H1 (cell line): Measurements from ENCODE around the gene RNF114. TPM values are rescaled to one million over a fixed set of nuclear protein-coding genes. Genes with fewer than 3 reads are reported as not detected.

Source experiments
- CTCF ChIA-PET: fragments of 300-600 bp; sonication (Branson Sonifier 250); formaldehyde crosslinking; loops from one replicate; lab custom pipeline; 2021; ENCODE audit not compliant: partially characterized antibody; lab: Charles Lee
- POLR2A ChIA-PET: fragments of 300-600 bp; sonication (Branson Sonifier 250); formaldehyde crosslinking; loops from one replicate; lab custom pipeline; 2021; ENCODE audit warnings: inconsistent platforms; ENCODE audit not compliant: partially characterized antibody; lab: Charles Lee
- DNase-seq, 2 experiments: peaks; one replicate each; pipeline versions ENCODE4 v3.0.0 to v3.0.0-alpha.2; 2010 to 2022; ENCODE audit warnings: low spot score in 2 of 2, low read depth in 1 of 2, mixed read lengths in 1 of 2
- FAIRE-seq: peaks from 2 replicates; lab custom pipeline; 2011; peaks lifted over from hg19 to GRCh38; lab: Jason Lieb, UNC
- H2AFZ ChIP-seq: 2 replicates; pipeline ENCODE4 v1.8.1; 2012; ENCODE audit warnings: low read length, inconsistent platforms
- H2AK5ac ChIP-seq: 2 replicates; pipeline ENCODE4 v1.6.1; 2013; ENCODE audit warnings: low read depth, low read length
- H2BK120ac ChIP-seq: replicated peaks from 2 replicates; pipeline ENCODE3; 2013; ENCODE audit warnings: low read depth, low read length, inconsistent platforms
- H2BK12ac ChIP-seq: 2 replicates; pipeline ENCODE4 v1.6.1; 2013; ENCODE audit warnings: low read depth, low read length
- H2BK15ac ChIP-seq: 2 replicates; pipeline ENCODE4 v1.6.1; 2013; ENCODE audit warnings: low read length
- H2BK20ac ChIP-seq: 2 replicates; pipeline ENCODE4 v1.6.1; 2013; ENCODE audit warnings: low read length
- H2BK5ac ChIP-seq: 2 replicates; pipeline ENCODE4 v1.6.1; 2013; ENCODE audit warnings: low read depth, low read length
- H3K14ac ChIP-seq: 2 replicates; pipeline ENCODE4 v1.6.1; 2013; ENCODE audit warnings: inconsistent platforms; ENCODE audit not compliant: insufficient read length
- H3K18ac ChIP-seq: 2 replicates; pipeline ENCODE4 v1.6.1; 2013; ENCODE audit warnings: low read length; ENCODE audit errors: extremely low read depth
- H3K23ac ChIP-seq: 2 replicates; pipeline ENCODE4 v1.6.1; 2013; ENCODE audit warnings: inconsistent platforms; ENCODE audit not compliant: insufficient read length
- H3K23me2 ChIP-seq: 2 replicates; pipeline ENCODE4 v1.6.1; 2013; ENCODE audit warnings: low read depth, low read length
- H3K27ac ChIP-seq: 2 replicates; pipeline ENCODE4 v1.6.1; 2011; ENCODE audit warnings: low read depth, low read length, inconsistent platforms
- H3K27me3 ChIP-seq, 4 experiments: replicated peaks in 1 of 4; 1 replicate in 1 of 4; 2 replicates in 3 of 4; pipeline versions ENCODE4 v1.6.1 to v1.8.1; 2011 to 2013; ENCODE audit warnings: low read length in 3 of 4, mild to moderate bottlenecking in 3 of 4, inconsistent platforms in 2 of 4, mixed read lengths in 2 of 4, moderate library complexity in 1 of 4; ENCODE audit not compliant: control insufficient read depth in 3 of 4, insufficient read depth in 3 of 4; ENCODE audit errors: extremely low read depth in 1 of 4
- H3K36me3 ChIP-seq, 4 experiments: 2 replicates each; pipeline versions ENCODE4 v1.6.1 to v1.8.1; 2011 to 2013; ENCODE audit warnings: mild to moderate bottlenecking in 4 of 4, low read length in 3 of 4, moderate library complexity in 2 of 4, control low read depth in 1 of 4, inconsistent platforms in 1 of 4; ENCODE audit not compliant: insufficient read depth in 4 of 4, control insufficient read depth in 2 of 4
- H3K4ac ChIP-seq: replicated peaks from 2 replicates; pipeline ENCODE3; 2013; ENCODE audit warnings: low read length, low read depth, mixed read lengths, inconsistent platforms; ENCODE audit not compliant: insufficient read length
- H3K4me1 ChIP-seq, 4 experiments: replicated peaks in 1 of 4; 1 replicate in 1 of 4; 2 replicates in 3 of 4; pipeline versions ENCODE4 v1.6.1 to v1.8.1; 2011 to 2013; ENCODE audit warnings: low read length in 3 of 4, inconsistent platforms in 2 of 4, mixed read lengths in 1 of 4; ENCODE audit not compliant: insufficient read depth in 4 of 4, control insufficient read depth in 3 of 4
- H3K4me2 ChIP-seq, 2 experiments: 2 replicates each; pipeline versions ENCODE4 v1.6.1 to v1.8.1; 2011 to 2013; ENCODE audit warnings: low read depth in 2 of 2, low read length in 2 of 2, control low read depth in 1 of 2, inconsistent platforms in 1 of 2, mild to moderate bottlenecking in 1 of 2; ENCODE audit not compliant: insufficient read depth in 1 of 2
- H3K4me3 ChIP-seq, 4 experiments: fragments of 200-600, 300-600 bp in 1 of 4; sonication (generic), shearing (Covaris generic), sonication (Bioruptor Twin) in 1 of 4; 2 replicates each; pipeline versions ENCODE4 v1.5.1 to v1.8.1; 2011 to 2016; ENCODE audit warnings: low read length in 4 of 4, low read depth in 3 of 4, control low read depth in 2 of 4, inconsistent platforms in 2 of 4, mild to moderate bottlenecking in 2 of 4, mixed read lengths in 1 of 4, moderate library complexity in 1 of 4; ENCODE audit not compliant: insufficient read depth in 2 of 4; ENCODE audit errors: extremely low read depth in 1 of 4
- H3K56ac ChIP-seq: replicated peaks from 2 replicates; pipeline ENCODE3; 2013; ENCODE audit warnings: low read depth, mild to moderate bottlenecking, mixed read lengths, low read length, inconsistent platforms; ENCODE audit not compliant: insufficient read length
- H3K79me1 ChIP-seq: 2 replicates; pipeline ENCODE4 v1.6.1; 2013; ENCODE audit warnings: low read depth, low read length, control low read depth
- H3K79me2 ChIP-seq, 2 experiments: 2 replicates each; pipeline versions ENCODE4 v1.6.1 to v1.8.1; 2012 to 2013; ENCODE audit warnings: low read length in 2 of 2, mild to moderate bottlenecking in 2 of 2, inconsistent platforms in 1 of 2; ENCODE audit not compliant: insufficient read depth in 2 of 2, control insufficient read depth in 1 of 2
- H3K9ac ChIP-seq, 4 experiments: replicated peaks in 1 of 4; 1 replicate in 1 of 4; 2 replicates in 3 of 4; pipeline versions ENCODE4 v1.6.1 to v1.8.1; 2011 to 2013; ENCODE audit warnings: low read depth in 3 of 4, low read length in 3 of 4, control low read depth in 2 of 4, mild to moderate bottlenecking in 2 of 4, moderate library complexity in 2 of 4, inconsistent platforms in 1 of 4; ENCODE audit errors: extremely low read depth in 1 of 4
- H3K9me3 ChIP-seq, 2 experiments: 2 replicates each; pipeline versions ENCODE4 v1.6.1 to v1.8.1; 2012 to 2013; ENCODE audit warnings: mild to moderate bottlenecking in 2 of 2, moderate library complexity in 2 of 2, control low read depth in 1 of 2, inconsistent platforms in 1 of 2, low read depth in 1 of 2, low read length in 1 of 2, mixed read lengths in 1 of 2; ENCODE audit not compliant: insufficient read depth in 2 of 2
- H4K20me1 ChIP-seq, 2 experiments: replicated peaks in 1 of 2; 2 replicates each; pipeline versions ENCODE3 to v1.8.1; 2011 to 2013; ENCODE audit warnings: inconsistent platforms in 2 of 2, low read length in 2 of 2, mild to moderate bottlenecking in 1 of 2; ENCODE audit not compliant: insufficient read depth in 2 of 2, control insufficient read depth in 1 of 2
- H4K5ac ChIP-seq: 2 replicates; pipeline ENCODE4 v1.6.1; 2013; ENCODE audit warnings: low read length, low read depth, mixed read lengths, inconsistent platforms; ENCODE audit not compliant: insufficient read length
- H4K8ac ChIP-seq: 2 replicates; pipeline ENCODE4 v1.8.0; 2013; ENCODE audit warnings: mild to moderate bottlenecking, moderate library complexity, low read length, inconsistent platforms; ENCODE audit not compliant: insufficient read depth; ENCODE audit errors: extremely low read depth
- H4K91ac ChIP-seq: replicated peaks from 2 replicates; pipeline ENCODE3; 2013; ENCODE audit warnings: low read length, mixed read lengths, inconsistent platforms; ENCODE audit not compliant: insufficient read length
- HDAC6 ChIP-seq: IDR thresholded peaks from one replicate; pipeline ENCODE4 v1.7.1; 2012; ENCODE audit warnings: low read depth, mild to moderate bottlenecking, inconsistent platforms, low read length, moderate library complexity
- RNF2 ChIP-seq: fragments of 200-900, 300-1000 bp; sonication (generic); IDR thresholded peaks from 2 replicates; pipeline ENCODE4 v1.7.1; 2016; ENCODE audit warnings: borderline replicate concordance, low read depth, mild to moderate bottlenecking, antibody characterized with exemption, low read length; ENCODE audit not compliant: poor library complexity, severe bottlenecking; ENCODE audit errors: missing control alignments
- WGBS, 2 experiments: shearing (Covaris generic) in 1 of 2; methylation state at CpG; one replicate each; pipeline versions ENCODE4 v1.1.6 to v1.1.7; 2013 to 2015; ENCODE audit warnings: low lambda C conversion rate in 2 of 2, mixed read lengths in 2 of 2, inconsistent platforms in 1 of 2, low coverage in 1 of 2, missing lambda C conversion rate in 1 of 2; ENCODE audit not compliant: insufficient replicate concordance in 2 of 2, insufficient coverage in 1 of 2, insufficient read length in 1 of 2; ENCODE audit errors: extremely low coverage in 1 of 2, missing lambda C conversion rate in 1 of 2; 5-methylcytosine and 5-hydroxymethylcytosine counted together
- polyA plus RNA-seq, 7 experiments: library from polyadenylated mRNA; depleted of rRNA in 3 of 7; stranded (reverse) in 5 of 7; unstranded in 2 of 7; fragments of >200 nt in 5 of 7; fragments of 200-250 nt in 2 of 7; gene quantifications; 1 replicate in 5 of 7; 2 replicates in 1 of 7; 4 replicates in 1 of 7; pipeline versions ENCODE4 v1.2.1 to v1.2.3, GENCODE V29; 2011 to 2013; ENCODE audit warnings: missing spikeins in 2 of 7, mixed read lengths in 2 of 7
- total RNA-seq: library from RNA; stranded (reverse); fragmentation: NEBNext Ultra II Directional; extraction: Animal tissue kit (Norgen Biotek cat#: 25700); gene quantifications from 2 replicates; pipeline ENCODE4 v1.2.1, GENCODE V29; 2021

Gene RNF114
- total and polyA plus RNA-seq, 2 of the 8 experiments (the other 6 are each of a cell fraction or from before 2014, with no cell fraction given), result 81.7 to 89.9 TPM

DNA sequence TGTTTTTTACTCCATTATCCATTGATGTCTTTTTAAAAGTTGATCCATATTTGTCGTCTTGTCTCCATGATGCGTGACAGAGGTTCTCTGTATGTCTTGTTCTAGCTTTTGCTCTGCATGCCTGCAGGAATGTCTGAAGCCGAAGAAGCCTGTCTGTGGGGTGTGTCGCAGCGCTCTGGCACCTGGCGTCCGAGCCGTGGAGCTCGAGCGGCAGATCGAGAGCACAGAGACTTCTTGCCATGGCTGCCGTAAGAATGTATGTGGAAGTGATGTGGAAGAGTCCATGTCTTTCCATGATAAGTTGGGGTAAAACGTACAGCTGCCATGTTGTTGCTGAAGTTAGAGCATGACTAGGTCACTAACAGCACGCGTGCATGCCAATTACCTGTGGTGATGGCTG is 5.3 kb downstream of the RNF114 start:
- no peak for DNase-seq
- Histone ChIP-seq H4K8ac (no peak overlapping the region), H2BK20ac (no peak overlapping the region), H2AFZ (no peak overlapping the region), H2BK15ac (no peak overlapping the region), H3K79me1 (peaks cover 19% of the 10 kb centered on the region), H2BK120ac (no peak overlapping the region), H3K14ac (no peak overlapping the region), H3K9ac (no peak overlapping the region), H3K79me2 (peaks cover 21 to 76% of the 10 kb centered on the region in 2 experiments), H3K18ac (no peak overlapping the region), H4K20me1 (peaks cover 10 to 14% of the 10 kb centered on the region in 2 experiments), H2AK5ac (no peak overlapping the region), H3K4me2 (no peak overlapping the region), H3K4me3 (no peak overlapping the region)
- POLR2A ChIA-PET, result interaction anchor here (1.3 kb wide), 1 partner anchor 11 kb away, joined by 6 read pairs; no protein-coding TSS in a partner anchor
- WGBS, 2 experiments, result 97% methylated on average over 15 of the region's 15 CpGs; no CpG with 5 or more reads in 1 of the 2 experiments
- no peak for FAIRE-seq
- TF ChIP-seq HDAC6 (no peak), RNF2 (no peak)
- TF ChIP-seq, all 59 proteins: peak for 0
- H4K91ac ChIP-seq, result no peak overlapping the region
- H3K36me3 ChIP-seq, result peaks cover 9 to 49% (median 16%) of the 10 kb centered on the region in 4 experiments; a peak in 7 of 8 replicates
- CTCF ChIA-PET, result interaction anchor here (1.2 to 1.9 kb wide), 3 partner anchors 11 to 23 kb away, joined by 3 to 4 read pairs (median 4); no protein-coding TSS in a partner anchor
- no peak overlapping the region for H2BK12ac ChIP-seq
- no peak overlapping the region for H3K56ac ChIP-seq
- peaks cover 7% of the 10 kb centered on the region; the same call in 1 of the 2 replicates for H3K23me2 ChIP-seq
- H2BK5ac ChIP-seq, result no peak overlapping the region
- no peaks in the 10 kb centered on the region for H3K9me3 ChIP-seq
- no peak overlapping the region for H3K23ac ChIP-seq
- no peak overlapping the region for H3K27ac ChIP-seq
- no peak overlapping the region for H3K4ac ChIP-seq
- no peaks in the 10 kb centered on the region for H3K27me3 ChIP-seq
- peaks cover 3 to 14% (median 8%) of the 10 kb centered on the region in 4 experiments; a peak in 5 of 7 replicates for H3K4me1 ChIP-seq
- no peak overlapping the region for H4K5ac ChIP-seq
